ENCODE measurements around the gene VWF. TPM values are rescaled to one million over a fixed set of nuclear protein-coding genes. Genes with fewer than 3 reads are reported as not detected.

Gene VWF
- total RNA-seq, 1 donor from 2014 or later, result 9.7 TPM

GRCh38 chr12:5910790-5911548 is 213.5 kb downstream of the VWF start:
- DNase-seq, result no peak

DNA sequence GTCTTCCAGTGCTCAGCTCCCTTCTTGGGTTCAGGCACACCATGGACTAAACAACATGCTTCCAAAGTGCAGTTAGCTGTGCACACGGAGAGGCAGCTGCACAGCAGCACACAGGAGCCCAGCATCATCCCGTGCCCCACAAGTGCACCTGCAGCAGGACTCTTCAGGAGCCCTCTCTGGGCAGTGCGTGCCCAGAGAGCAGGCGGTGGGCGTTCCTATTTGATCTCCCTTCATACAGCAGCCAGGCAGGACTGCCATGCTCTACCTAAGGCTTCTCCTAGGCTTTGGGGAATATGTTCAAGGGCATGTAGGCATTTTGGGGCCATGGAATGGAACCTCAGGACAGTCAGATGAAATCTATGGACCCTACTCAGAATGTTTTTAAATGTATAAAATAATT is 214.9 kb downstream of the VWF start:
- no peak for DNase-seq

- DNase-seq, result no peak
Observed at GRCh38 chr12:5908251-5908650, 216.2 kb downstream of the VWF start.

DNA sequence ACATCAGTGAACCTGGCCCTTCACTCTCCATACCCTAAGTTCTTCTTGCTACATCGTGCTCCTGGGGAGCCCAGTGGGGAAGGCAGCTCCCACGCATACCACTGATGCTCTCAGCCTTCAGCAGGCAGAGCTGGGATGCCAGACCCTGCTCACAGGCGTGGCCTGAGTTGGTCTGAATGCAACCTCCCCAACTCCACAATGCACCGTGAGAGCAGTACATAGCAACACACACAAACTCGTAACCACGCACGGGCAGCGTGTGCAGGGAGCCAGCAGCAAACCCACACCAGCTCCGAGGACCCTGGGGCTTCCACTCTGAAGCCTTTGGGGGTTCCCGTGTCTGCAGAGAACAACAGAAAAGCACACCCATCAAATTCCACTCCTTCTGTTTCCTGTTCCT is 216.7 kb downstream of the VWF start:
- DNase-seq, result no peak

DNA sequence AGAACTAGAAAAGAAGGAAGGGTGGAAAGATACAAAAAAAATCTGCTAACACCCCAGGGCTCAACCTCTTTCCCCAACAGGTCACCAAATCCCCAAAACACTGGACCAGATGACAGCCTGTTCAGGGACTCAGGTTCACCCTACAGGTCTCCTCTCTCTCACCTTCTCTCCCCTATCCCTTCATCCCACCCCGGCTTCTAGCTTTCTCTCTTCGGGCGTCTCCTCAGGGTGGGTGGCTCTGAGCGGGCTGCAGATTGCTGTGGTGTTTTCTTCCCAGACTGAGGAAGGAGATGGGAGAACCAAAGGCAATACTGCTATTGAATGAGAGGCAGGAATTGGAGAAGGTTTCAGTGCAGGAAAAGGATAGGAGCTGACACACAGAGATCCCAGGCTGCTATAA is 218.7 kb downstream of the VWF start:
- no peak for DNase-seq

GRCh38 chr12:5904969-5905368 is 219.5 kb downstream of the VWF start:
- DNase-seq, result no peak

GRCh38 chr12:5904441-5904840 is 220.0 kb downstream of the VWF start:
- DNase-seq, result no peak

- no peak for DNase-seq
Observed at GRCh38 chr12:5902736-5903135, 221.7 kb downstream of the VWF start.

DNA sequence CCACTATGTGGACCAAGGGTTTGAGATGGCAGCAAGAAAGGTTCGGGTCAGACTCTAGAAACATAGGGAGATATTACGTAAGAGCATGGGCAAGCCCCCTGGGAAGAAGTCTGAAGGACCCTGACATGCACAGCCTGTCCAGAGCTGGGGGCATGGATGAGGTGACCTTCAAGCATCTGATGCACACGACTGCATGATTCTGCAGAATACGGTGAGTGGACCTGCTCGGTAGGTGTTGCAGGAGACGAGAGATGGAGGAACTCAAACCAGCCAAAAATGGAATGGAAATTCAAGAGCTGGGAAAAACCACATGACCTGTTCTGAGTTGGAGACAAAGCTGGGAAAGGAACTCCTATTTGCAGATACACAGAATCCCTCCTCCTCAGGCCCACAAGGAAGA is 223.1 kb downstream of the VWF start:
- DNase-seq, result no peak

DNA sequence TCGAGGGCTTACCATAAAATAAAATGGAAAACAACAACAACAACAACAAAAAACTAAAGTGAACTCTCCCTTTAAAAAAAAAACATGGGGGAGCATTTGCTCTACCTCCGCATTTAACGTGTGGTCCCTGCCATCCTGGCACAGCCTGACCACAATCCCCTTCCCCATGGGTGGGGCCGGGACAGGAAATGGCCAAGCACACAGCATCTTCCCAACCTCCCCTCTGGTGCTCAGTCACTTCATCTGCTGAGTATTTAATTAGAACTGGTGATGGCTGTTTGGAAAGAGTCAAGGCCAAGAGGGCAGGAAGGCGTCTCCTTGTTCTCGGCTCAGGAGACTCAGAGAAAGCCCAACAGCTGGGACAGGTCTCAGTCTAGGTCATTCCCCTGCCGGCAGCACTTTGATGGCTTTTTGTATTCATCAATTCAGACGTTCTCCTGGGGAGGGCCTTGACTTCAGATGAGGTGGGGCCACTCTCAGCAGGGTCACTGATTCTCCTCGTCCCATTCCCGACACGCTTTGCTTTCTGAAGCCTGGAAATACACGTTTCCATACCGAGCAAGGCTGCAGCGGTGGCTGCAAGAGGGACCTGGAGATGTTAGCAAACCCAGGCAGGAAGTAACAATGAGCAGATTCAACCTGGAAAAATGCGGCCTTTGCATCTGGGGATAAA is 223.8 kb downstream of the VWF start:
- DNase-seq, result no peak

GRCh38 chr12:5900076-5900475 is 224.4 kb downstream of the VWF start:
- DNase-seq, result no peak

DNA sequence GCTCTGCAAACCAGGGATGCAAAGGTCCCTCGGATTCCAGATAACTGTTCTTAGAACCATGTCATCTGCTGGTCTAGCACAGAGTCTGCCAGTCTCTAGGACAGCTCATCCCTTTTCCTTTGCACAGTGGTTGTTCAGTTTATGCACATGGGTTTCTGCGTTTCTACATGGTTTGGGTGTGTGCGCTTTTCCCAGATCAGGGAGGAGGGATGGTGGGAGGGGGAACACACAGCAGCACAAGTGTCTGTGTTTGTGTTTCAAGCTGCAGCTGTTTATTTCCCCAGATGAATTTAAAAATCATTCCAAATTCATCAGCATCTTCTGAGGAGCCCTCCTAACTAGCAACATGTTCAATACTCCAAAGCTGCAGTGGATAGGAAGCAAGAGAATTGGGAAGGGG is 224.8 kb downstream of the VWF start:
- DNase-seq, result no peak

DNA sequence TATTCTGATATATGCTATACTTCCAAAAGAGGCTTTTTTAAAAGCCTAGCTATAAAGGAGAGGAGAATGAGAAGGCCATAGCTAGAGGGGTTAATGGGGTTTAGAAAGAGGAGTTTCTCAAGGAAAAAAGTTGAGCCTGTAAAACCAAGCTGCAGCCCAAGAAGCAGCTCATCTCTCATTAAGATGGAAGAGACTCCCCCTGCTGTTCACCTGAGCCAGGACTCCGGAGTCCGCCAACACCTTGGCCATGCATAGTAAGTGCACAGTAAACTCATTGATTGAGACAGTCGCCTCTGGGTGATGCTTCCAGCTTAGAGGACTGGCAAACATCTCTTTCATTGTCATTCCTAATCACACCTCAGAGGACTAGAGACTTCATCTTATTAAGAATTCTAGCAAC is 225.6 kb downstream of the VWF start:
- no peak for DNase-seq

Small RNAs within 50 kb of the gene (small RNA-seq; reads per million reads assigned to genes)
- gene RN7SL69P, result not detected

Other genes with a start within 250 kb of the VWF start
- 3.6 TPM for gene ANO2, start 179.4 kb downstream of the VWF start, total RNA-seq
- 29.5 TPM for gene CD9, start 75.7 kb upstream of the VWF start, total RNA-seq
- gene PLEKHG6, start 186.0 kb upstream of the VWF start, total RNA-seq, result not detected
- gene TNFRSF1A, start 217.4 kb upstream of the VWF start, total RNA-seq, result 14.8 TPM

Measured in occipital lobe (tissue), 3 donors.